ENCODE results near the gene LMF1.

Gene LMF1

GRCh38 chr16:803754-804080 is 167.1 kb downstream of the LMF1 start:
- DNase-seq (ENCODE audit: low read depth) = no peak
